HK-2 (cell line): Measurements from ENCODE around the gene BLOC1S1.

ENCODE experiments used
- DNase-seq: peaks from one replicate; pipeline ENCODE4 v3.0.0-alpha.2; 2018; ENCODE audit not compliant: unreplicated experiment

BLOC1S1 gene

GRCh38 chr12:55694651-55695050 is 21.2 kb upstream of the BLOC1S1 start:
- DNase-seq = no peak

- DNase-seq = no peak
Measured at GRCh38 chr12:55695349-55695748, 20.5 kb upstream of the BLOC1S1 start.

GRCh38 chr12:55696141-55696540 is 19.7 kb upstream of the BLOC1S1 start:
- DNase-seq = no peak

GRCh38 chr12:55696796-55697462 is 18.9 kb upstream of the BLOC1S1 start:
- DNase-seq = no peak

GRCh38 chr12:55697686-55698085 is 18.2 kb upstream of the BLOC1S1 start:
- no peak for DNase-seq

GRCh38 chr12:55698241-55698955 is 17.4 kb upstream of the BLOC1S1 start:
- DNase-seq = no peak

- no peak for DNase-seq
Measured at GRCh38 chr12:55698965-55699364, 16.9 kb upstream of the BLOC1S1 start.

GRCh38 chr12:55699471-55700055 is 16.3 kb upstream of the BLOC1S1 start:
- DNase-seq = no peak

GRCh38 chr12:55700255-55701018 is 15.4 kb upstream of the BLOC1S1 start:
- no peak for DNase-seq

GRCh38 chr12:55702861-55703260 is 13.0 kb upstream of the BLOC1S1 start:
- DNase-seq = no peak

- no peak for DNase-seq
Measured at GRCh38 chr12:55703288-55703687, 12.6 kb upstream of the BLOC1S1 start.

- DNase-seq = no peak
Measured at GRCh38 chr12:55703901-55704761, 11.7 kb upstream of the BLOC1S1 start.

- no peak for DNase-seq
Measured at GRCh38 chr12:55704824-55705718, 10.8 kb upstream of the BLOC1S1 start.

- no peak for DNase-seq
Measured at GRCh38 chr12:55705782-55706402, 10.0 kb upstream of the BLOC1S1 start.

- DNase-seq = no peak
Measured at GRCh38 chr12:55706568-55707218, 9.2 kb upstream of the BLOC1S1 start.

- DNase-seq = peak; percentile 17
Measured at GRCh38 chr12:55707219-55707671, 8.6 kb upstream of the BLOC1S1 start.

GRCh38 chr12:55707841-55708694 is 7.8 kb upstream of the BLOC1S1 start, which contains the start of gene ITGA7:
ITGA7 (minus strand) TSS chr12:55707904; CDS start chr12:55707682, 222 bp downstream.
- peak; percentile 35 for DNase-seq

- DNase-seq = no peak
Measured at GRCh38 chr12:55708695-55709233, 7.1 kb upstream of the BLOC1S1 start.
